GM06990 (cell line): Measurements from ENCODE around the gene GRID1.

Experiments
- DNase-seq: peaks from one replicate; pipeline ENCODE4 v3.0.0-alpha.2; 2011; ENCODE audit not compliant: insufficient read length; ENCODE audit errors: extremely low read depth
- H3K27me3 ChIP-seq: replicated peaks from 2 replicates; pipeline ENCODE4 v1.6.0; 2011; ENCODE audit warnings: low read length; ENCODE audit not compliant: control insufficient read depth, insufficient read depth
- H3K36me3 ChIP-seq: 2 replicates; pipeline ENCODE4 v1.5.1; 2011; ENCODE audit warnings: low read length; ENCODE audit not compliant: control insufficient read depth, insufficient read depth
- H3K4me3 ChIP-seq: replicated peaks from 2 replicates; pipeline ENCODE4 v1.5.1; 2011; ENCODE audit warnings: low read depth, mild to moderate bottlenecking, control low read depth, low read length
- CTCF ChIP-seq: IDR thresholded peaks from 2 replicates; pipeline ENCODE4 v1.5.1; 2011; ENCODE audit warnings: low read length, control low read depth, mild to moderate bottlenecking, inconsistent platforms; ENCODE audit not compliant: insufficient read depth, poor library complexity, severe bottlenecking

GRID1 gene

GRCh38 chr10:85978566-85979358 is 387.8 kb downstream of the GRID1 start:
- Histone ChIP-seq H3K27me3 (no peaks in the 10 kb centered on the region), H3K36me3 (no peaks in the 10 kb centered on the region), H3K4me3 (no peak overlapping the region)
- TF ChIP-seq CTCF, result no peak
- DNase-seq, result no peak

GRCh38 chr10:85977642-85978041 is 389.0 kb downstream of the GRID1 start:
- no peak for TF ChIP-seq CTCF
- no peaks in the 10 kb centered on the region for H3K36me3 ChIP-seq
- DNase-seq, result no peak
- no peaks in the 10 kb centered on the region for H3K27me3 ChIP-seq
- no peak overlapping the region for H3K4me3 ChIP-seq

- no peaks in the 10 kb centered on the region for H3K36me3 ChIP-seq
- H3K27me3 ChIP-seq, result no peaks in the 10 kb centered on the region
- no peak for DNase-seq
- TF ChIP-seq CTCF, result peak; percentile 21
- H3K4me3 ChIP-seq, result no peak overlapping the region
Measured at GRCh38 chr10:85976267-85976793, 390.3 kb downstream of the GRID1 start.

- Histone ChIP-seq H3K27me3 (no peaks in the 10 kb centered on the region), H3K4me3 (no peak overlapping the region), H3K36me3 (no peaks in the 10 kb centered on the region)
- DNase-seq, result no peak
- TF ChIP-seq CTCF, result no peak
Measured at GRCh38 chr10:85971494-85971893, 395.1 kb downstream of the GRID1 start.

GRCh38 chr10:85967594-85967993 is 399.0 kb downstream of the GRID1 start:
- DNase-seq, result no peak
- Histone ChIP-seq H3K36me3 (no peaks in the 10 kb centered on the region), H3K4me3 (no peak overlapping the region), H3K27me3 (peaks cover under 1% of the 10 kb centered on the region)
- TF ChIP-seq CTCF, result no peak
